Measurements from ENCODE around the gene ADGRG1. TPM values are rescaled to one million over a fixed set of nuclear protein-coding genes. Genes with fewer than 3 reads are reported as not detected.
"Not testable (repeated sequence)": the region's sequence is repeated elsewhere in the genome, so short reads cannot be mapped to it uniquely, and the experiment has no call there.

Gene ADGRG1
- total and polyA plus RNA-seq, 5 experiments from 2014 or later = 0.47 to 56.5 (median 1.3) TPM

DNA sequence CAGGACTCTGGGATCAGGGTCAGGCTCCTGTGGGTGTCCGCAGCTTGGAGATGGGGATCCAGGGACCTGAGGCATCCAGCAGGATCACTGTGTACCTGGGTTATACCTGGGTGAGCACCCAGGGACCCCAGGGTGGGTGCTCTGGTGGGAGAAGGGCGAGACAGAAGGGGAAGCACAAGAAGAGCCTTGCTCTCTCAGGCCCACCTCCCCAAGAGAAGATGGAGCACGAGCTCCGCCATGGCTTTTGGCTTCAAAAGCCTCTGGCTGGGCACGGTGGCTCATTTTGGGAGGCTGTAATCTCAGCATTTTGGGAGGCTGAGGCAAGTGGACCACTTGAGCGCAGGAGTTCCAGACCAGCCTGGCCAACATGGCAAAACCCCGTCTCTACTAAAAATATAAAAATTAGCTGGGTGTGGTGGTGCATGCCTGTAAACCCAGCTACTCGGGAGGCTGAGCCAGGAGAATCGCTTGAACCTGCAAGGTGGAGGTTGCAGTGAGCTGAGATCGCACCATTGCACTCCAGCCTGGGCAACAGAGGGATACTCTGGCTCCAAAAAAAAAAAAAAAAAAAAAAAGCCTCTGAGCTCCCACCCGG is 75.1 kb downstream of the ADGRG1 start:
- POLR2A ChIA-PET = interaction anchor here (0.6 kb wide), 1 partner anchor 816 kb away, joined by 3 read pairs; no protein-coding TSS in a partner anchor
- Mint-ChIP-seq H3K27ac (peak overlapping the region in 1 of 10 donors; percentile 66), H3K4me1 (peaks cover 0 to 2% (median 0%) of the 10 kb centered on the region in 4 donors), H3K27me3 (peaks cover 0 to 12% (median 2%) of the 10 kb centered on the region in 5 donors), H3K9me3 (peaks cover 0 to 10% (median 0%) of the 10 kb centered on the region in 9 donors), H3K36me3 (no peaks in the 10 kb centered on the region), H3K4me3 (no peak overlapping the region)
- DNase-seq = no peak
- ATAC-seq = no peak

DNA sequence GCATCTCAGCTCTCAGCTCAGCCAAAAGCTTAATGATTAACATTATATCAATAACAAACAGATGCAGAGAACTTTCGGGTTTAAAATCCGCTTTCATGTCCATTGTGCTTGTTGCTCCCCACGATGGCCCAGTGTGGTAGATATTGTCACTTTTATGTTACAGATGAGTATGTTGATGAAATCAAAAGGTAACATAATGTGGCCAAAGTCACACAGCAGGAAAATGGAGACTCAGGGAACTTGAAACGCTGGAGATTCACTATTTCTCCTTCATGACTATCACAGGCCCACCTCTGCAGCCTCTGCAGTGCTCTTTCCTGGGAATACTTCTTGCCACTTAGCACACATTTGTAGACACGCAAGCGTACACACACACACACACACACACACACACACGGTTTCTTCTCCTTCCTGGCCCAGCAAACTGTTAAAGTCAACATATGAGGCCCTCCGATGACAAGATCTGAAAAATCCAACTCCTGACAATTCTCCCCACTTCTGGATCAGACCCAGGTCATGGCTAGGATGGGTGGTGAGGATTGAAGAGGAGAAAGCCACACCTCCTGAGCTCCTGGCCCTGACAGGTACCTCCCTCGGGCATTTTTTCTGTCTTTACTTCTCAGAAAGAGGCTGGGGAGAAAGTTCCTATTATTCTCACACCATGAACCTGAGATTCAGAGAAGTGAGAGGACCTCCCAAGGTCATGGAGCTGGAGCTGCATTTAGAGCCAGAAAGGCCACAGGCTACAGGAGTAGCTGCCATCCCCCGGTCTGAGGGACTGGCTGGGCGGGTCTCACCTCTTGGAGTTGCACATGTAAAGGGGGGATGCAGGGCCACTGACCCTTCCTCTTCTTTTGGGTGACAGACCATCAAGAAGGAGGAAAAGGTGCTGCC is 75.8 kb downstream of the ADGRG1 start:
- H3K36me3 Mint-ChIP-seq = no peaks in the 10 kb centered on the region
- peak overlapping the region in 3 of 10 donors; percentile 17 to 66 (median 28) for H3K27ac Mint-ChIP-seq
- H3K4me3 Mint-ChIP-seq = no peak overlapping the region
- peaks cover 0 to 10% (median 0%) of the 10 kb centered on the region in 9 donors for H3K9me3 Mint-ChIP-seq
- POLR2A ChIA-PET = no interaction called here
- peaks cover 0 to 12% (median 2%) of the 10 kb centered on the region in 5 donors for H3K27me3 Mint-ChIP-seq
- DNase-seq = no peak
- H3K4me1 Mint-ChIP-seq = peaks cover 0 to 2% (median 0%) of the 10 kb centered on the region in 4 donors
- ATAC-seq = no peak

DNA sequence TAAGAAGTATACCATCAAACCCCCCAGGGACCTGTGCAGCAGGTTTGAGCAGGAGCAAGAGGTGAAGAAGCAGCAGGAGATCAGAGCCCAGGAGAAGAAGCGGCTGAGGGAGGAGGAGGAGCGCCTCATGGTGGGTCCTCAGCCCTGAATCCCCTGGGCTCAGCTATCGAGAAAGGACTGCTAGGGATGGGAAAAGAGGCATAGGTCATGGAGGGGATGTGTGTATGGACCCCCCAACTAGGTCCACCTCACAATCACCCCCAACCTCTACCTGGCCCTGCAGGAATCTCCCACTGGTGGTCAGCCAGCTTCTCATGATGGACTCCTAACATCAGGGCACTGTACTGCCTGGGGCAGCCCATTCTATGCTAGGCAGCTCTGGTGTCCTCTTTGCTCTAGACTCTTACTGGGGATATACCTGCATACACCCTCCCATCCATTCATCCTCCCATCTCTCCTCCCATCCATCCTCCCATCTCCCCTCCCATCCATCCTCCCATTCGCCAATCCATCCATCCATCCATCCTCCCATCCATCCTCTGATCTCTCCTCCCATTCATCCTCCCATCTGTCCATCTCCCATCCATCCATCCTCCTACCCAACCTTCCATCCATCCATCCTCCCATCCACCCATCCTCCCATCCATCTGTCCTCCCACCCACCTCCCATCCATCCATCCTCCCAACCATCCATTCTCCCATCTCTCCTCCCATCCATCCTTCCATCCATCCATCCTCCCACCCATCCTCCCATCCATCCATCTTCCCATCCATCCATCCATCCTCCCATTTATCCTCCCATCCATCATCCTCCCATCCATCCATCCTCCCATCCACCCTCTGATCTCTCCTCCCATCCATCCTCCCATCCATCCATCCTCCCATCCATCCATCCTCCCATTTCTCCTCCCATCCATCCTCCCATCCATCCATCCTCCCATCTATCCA is 76.7 kb downstream of the ADGRG1 start:
- peaks cover 0 to 10% (median 0%) of the 10 kb centered on the region in 9 donors for H3K9me3 Mint-ChIP-seq
- no peak for ATAC-seq
- no peak overlapping the region for H3K27ac Mint-ChIP-seq
- H3K4me3 Mint-ChIP-seq = no peak overlapping the region
- POLR2A ChIA-PET = no interaction called here
- peaks cover 0 to 2% (median 0%) of the 10 kb centered on the region in 4 donors for H3K4me1 Mint-ChIP-seq
- DNase-seq = no peak
- no peaks in the 10 kb centered on the region for H3K36me3 Mint-ChIP-seq
- peaks cover 0 to 12% (median 2%) of the 10 kb centered on the region in 5 donors for H3K27me3 Mint-ChIP-seq

DNA sequence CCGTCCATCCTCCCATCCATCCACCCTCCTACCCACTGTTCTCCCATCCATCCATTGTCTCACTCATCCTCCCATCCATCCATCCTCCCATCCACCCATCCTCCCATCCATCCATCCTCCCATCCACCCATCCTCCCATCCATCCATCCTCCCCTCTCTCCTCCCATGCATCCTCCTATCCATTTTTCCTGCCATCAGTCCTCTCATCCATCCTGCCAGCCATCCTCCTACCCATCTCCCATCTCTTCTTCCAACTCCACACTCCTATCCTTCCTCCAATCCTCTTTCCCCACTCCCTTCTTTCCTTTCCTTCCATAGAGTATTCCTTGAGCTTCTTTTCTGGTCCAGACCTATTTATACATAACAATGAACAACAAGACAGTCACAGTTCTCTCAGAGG is 78.3 kb downstream of the ADGRG1 start:
- no peak for DNase-seq
- peaks cover 0 to 12% (median 2%) of the 10 kb centered on the region in 5 donors for H3K27me3 Mint-ChIP-seq

DNA sequence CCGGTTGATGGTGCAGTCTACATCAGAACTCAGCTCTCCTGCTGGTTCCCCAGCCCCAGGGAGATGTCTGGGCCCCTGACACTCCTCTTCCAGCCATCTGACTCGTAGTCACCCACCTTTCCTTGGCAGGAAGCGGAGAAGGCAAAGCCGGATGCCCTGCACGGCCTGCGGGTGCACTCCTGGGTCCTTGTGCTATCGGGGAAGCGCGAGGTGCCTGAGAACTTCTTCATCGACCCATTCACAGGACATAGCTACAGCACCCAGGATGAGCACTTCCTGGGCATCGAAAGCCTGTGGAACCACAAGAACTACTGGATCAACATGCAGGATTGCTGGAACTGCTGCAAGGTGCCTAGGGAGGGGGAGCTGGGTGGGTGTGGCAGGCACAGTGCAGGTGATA is 78.9 kb downstream of the ADGRG1 start:
- H3K4me3 Mint-ChIP-seq = no peak overlapping the region
- no peaks in the 10 kb centered on the region for H3K36me3 Mint-ChIP-seq
- H3K27ac Mint-ChIP-seq = no peak overlapping the region
- H3K9me3 Mint-ChIP-seq = peaks cover 0 to 10% (median 0%) of the 10 kb centered on the region in 9 donors
- peaks cover 0 to 2% (median 0%) of the 10 kb centered on the region in 4 donors for H3K4me1 Mint-ChIP-seq
- no peak for DNase-seq
- ATAC-seq = no peak
- POLR2A ChIA-PET = no interaction called here
- H3K27me3 Mint-ChIP-seq = peaks cover 0 to 12% (median 2%) of the 10 kb centered on the region in 5 donors

More for the DNA sequence above, 78.3 kb downstream of the ADGRG1 start:
- POLR2A ChIA-PET = no interaction called here
- Mint-ChIP-seq H3K4me3 (no peak overlapping the region), H3K9me3 (peaks cover 0 to 10% (median 0%) of the 10 kb centered on the region in 9 donors), H3K4me1 (peaks cover 0 to 2% (median 0%) of the 10 kb centered on the region in 4 donors), H3K27ac (no peak overlapping the region), H3K36me3 (no peaks in the 10 kb centered on the region)
- no peak for ATAC-seq

DNA sequence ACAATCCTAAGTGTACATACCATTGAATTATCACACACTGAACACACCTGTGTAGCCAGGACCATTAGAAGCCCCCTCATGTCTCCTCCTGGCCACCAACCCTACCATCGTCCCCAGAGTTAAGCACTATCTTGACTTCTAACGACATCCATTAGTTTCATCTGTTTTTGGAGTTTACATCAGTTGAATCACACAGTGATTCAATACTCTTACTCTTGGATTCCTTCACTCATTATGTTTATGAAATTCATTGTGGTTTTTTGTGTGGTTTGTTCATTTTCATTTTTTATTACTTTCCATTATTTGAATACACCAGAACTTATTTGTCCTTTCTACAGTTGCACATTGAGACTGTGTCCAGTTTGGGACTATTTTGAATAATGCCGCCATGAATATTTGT is 79.7 kb downstream of the ADGRG1 start:
- Mint-ChIP-seq H3K4me1 (peaks cover 0 to 2% (median 0%) of the 10 kb centered on the region in 4 donors), H3K9me3 (peaks cover 0 to 10% (median 0%) of the 10 kb centered on the region in 9 donors), H3K36me3 (no peaks in the 10 kb centered on the region), H3K27me3 (peaks cover 0 to 12% (median 3%) of the 10 kb centered on the region in 5 donors), H3K27ac (no peak overlapping the region), H3K4me3 (no peak overlapping the region)
- DNase-seq (no peak), ATAC-seq (no peak)
- POLR2A ChIA-PET = no interaction called here

DNA sequence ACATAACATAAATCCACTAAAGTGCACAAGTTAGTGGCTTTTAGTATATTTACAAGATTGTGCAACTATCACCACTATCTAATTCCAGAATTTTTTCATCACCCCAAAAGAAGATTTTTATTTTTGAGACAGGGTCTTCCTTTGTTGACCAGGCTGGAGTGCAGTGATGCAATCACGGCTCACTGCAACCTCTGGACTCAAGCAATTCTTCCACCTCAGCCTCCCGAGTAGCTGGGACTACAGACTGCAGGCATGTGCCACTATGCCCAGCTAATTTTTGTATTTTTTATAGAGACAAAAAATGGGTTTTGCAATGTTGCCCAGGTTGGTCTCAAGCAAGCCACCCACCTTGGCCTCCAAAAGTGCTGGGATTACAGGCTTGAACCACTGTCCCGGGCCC is 81.2 kb downstream of the ADGRG1 start:
- H3K4me3 Mint-ChIP-seq = no peak overlapping the region
- POLR2A ChIA-PET = interaction anchor here (0.7 kb wide), 1 partner anchor 25 kb away, joined by 4 read pairs; no protein-coding TSS in a partner anchor
- H3K27me3 Mint-ChIP-seq = peaks cover 0 to 12% (median 3%) of the 10 kb centered on the region in 5 donors
- ATAC-seq (no peak), DNase-seq (no peak)
- no peak overlapping the region for H3K27ac Mint-ChIP-seq
- peaks cover 0 to 10% (median 0%) of the 10 kb centered on the region in 9 donors for H3K9me3 Mint-ChIP-seq
- no peaks in the 10 kb centered on the region for H3K4me1 Mint-ChIP-seq
- H3K36me3 Mint-ChIP-seq = no peaks in the 10 kb centered on the region

DNA sequence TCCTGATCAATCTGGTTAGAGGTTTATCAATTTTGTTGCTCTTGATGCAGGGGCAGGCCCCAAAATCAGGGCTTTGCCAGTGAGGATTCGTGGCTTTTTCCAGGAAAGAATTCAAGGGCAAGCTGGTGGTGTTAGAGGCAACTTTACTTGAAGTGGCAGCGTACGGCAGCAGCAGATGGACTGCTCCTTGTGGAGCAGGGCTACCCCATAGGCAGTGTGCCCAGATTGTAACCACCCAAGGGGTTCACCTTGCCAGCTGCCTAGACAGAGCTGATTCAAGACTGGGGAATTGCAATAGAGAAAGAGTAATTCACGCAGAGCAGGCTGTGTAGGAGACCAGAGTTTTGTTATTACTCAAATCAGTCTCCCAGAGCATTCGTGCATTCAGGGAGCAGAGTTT is 82.9 kb downstream of the ADGRG1 start:
- POLR2A ChIA-PET = no interaction called here
- no peak for DNase-seq
- peaks cover 0 to 10% (median 0%) of the 10 kb centered on the region in 9 donors for H3K9me3 Mint-ChIP-seq
- no peak for ATAC-seq
- peaks cover 0 to 12% (median 3%) of the 10 kb centered on the region in 5 donors for H3K27me3 Mint-ChIP-seq
- H3K4me3 Mint-ChIP-seq = no peak overlapping the region
- H3K36me3 Mint-ChIP-seq = no peaks in the 10 kb centered on the region
- no peaks in the 10 kb centered on the region for H3K4me1 Mint-ChIP-seq
- H3K27ac Mint-ChIP-seq = peak overlapping the region in 1 of 10 donors; percentile 68

DNA sequence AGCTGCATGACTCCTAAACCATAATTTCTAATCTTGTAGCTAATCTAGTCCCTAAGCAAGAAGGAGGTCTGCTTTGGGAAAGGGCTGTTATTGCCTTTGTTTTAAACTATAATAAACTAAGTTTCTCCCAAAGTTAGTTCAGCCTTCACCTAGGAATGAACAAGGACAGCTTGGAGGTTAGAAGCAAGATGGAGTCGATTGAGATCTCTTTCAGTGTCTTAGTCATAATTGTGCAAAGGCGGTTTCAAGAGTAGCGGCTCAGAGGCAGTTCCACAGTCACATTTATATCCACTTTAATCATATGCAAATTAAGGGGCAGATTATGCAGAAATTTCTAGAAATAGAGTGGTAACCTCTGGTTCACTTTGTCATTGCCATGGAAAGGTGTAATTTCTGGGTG is 83.6 kb downstream of the ADGRG1 start:
- Mint-ChIP-seq H3K27me3 (peaks cover 0 to 6% (median 3%) of the 10 kb centered on the region in 5 donors), H3K27ac (no peak overlapping the region), H3K36me3 (no peaks in the 10 kb centered on the region), H3K4me1 (no peaks in the 10 kb centered on the region), H3K9me3 (peaks cover 0 to 3% (median 0%) of the 10 kb centered on the region in 9 donors), H3K4me3 (no peak overlapping the region)
- POLR2A ChIA-PET = no interaction called here
- ATAC-seq (no peak), DNase-seq (no peak)

DNA sequence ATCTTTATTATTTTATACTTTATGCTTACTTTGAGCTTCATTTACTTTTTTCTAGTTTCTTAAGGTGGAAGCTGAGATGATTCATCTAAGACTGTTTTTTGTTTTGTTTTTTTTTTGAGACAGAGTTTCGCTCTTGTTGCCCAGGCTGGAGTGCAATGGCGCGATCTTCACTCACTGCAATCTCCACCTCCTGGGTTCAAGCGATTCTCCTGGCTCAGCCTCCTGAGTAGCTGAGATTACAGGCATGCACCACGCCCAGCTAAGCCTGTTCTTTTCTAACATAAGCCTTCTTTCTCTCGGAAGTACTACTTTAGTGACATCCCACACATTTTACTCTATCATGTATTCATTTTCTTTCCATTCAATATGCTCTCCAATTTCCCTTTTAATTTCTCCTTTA is 84.1 kb downstream of the ADGRG1 start:
- H3K27me3 Mint-ChIP-seq, H3K27ac Mint-ChIP-seq, H3K4me1 Mint-ChIP-seq, ATAC-seq, POLR2A ChIA-PET, DNase-seq, H3K9me3 Mint-ChIP-seq, H3K4me3 Mint-ChIP-seq, H3K36me3 Mint-ChIP-seq: not testable (repeated sequence)

DNA sequence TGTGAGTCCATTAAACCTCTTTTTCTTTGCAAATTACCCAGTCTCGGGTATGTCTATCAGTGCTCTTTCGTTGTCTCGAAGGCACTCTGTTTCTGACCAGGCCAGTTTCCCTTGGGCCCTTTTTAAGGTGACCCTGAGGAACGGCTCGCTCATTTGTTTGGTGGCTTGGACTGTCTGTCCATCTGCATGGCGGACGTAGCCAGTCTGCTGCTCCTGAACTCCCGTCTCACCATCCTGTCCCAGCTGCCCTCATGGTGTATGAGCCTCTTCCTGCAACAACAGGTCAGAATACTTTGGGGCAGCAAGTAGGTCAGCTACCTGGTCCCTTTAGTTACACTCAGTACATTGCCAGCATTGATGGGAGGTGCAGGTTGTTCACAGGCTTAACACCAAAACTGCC is 85.2 kb downstream of the ADGRG1 start:
- no peak for ATAC-seq
- no peaks in the 10 kb centered on the region for H3K9me3 Mint-ChIP-seq
- H3K36me3 Mint-ChIP-seq = no peaks in the 10 kb centered on the region
- no peak overlapping the region for H3K27ac Mint-ChIP-seq
- no peaks in the 10 kb centered on the region for H3K4me1 Mint-ChIP-seq
- POLR2A ChIA-PET = no interaction called here
- DNase-seq = no peak
- H3K27me3 Mint-ChIP-seq = peaks cover 0 to 3% (median 0%) of the 10 kb centered on the region in 5 donors
- no peak overlapping the region for H3K4me3 Mint-ChIP-seq

DNA sequence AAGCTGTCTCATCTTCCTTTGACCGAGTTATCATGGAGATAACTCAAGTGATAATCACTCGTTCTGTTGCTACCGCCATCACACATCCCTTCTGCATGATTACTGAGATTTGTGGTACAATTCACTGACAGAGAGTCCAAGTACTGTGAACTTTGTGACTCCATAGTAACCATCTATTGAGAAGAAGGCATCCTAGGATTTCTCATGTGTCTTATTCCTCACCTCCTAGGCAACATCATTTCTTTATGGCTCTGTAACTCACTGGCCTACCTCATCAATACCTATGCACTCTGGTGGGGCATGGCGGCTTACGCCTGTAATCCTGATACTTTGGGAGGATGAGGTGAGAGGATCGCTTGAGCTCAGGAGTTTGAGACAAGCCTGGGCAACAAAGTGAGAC is 85.6 kb downstream of the ADGRG1 start:
- no peak overlapping the region for H3K27ac Mint-ChIP-seq
- H3K9me3 Mint-ChIP-seq = no peaks in the 10 kb centered on the region
- POLR2A ChIA-PET = no interaction called here
- H3K27me3 Mint-ChIP-seq = peaks cover 0 to 3% (median 0%) of the 10 kb centered on the region in 5 donors
- ATAC-seq (no peak), DNase-seq (no peak)
- no peaks in the 10 kb centered on the region for H3K36me3 Mint-ChIP-seq
- no peak overlapping the region for H3K4me3 Mint-ChIP-seq
- H3K4me1 Mint-ChIP-seq = no peaks in the 10 kb centered on the region

Measured in naive thymus-derived CD8-positive, alpha-beta T cell (primary cell).